GM19397 (cell line): ENCODE results near the gene MITF.
"Not testable (repeated sequence)": the region's sequence is repeated elsewhere in the genome, so short reads cannot be mapped to it uniquely, and the experiment has no call there.

Experiments
- ATAC-seq: cut with Tn5 transposase; IDR thresholded peaks from one replicate; pipeline ENCODE4 v1.9.1; 2021; ENCODE audit warnings: mild to moderate bottlenecking, moderate library complexity; ENCODE audit not compliant: unreplicated experiment

Gene MITF

GRCh38 chr3:69906351-69906966 lies 167.2 kb downstream of the MITF start:
- ATAC-seq: no peak

- no peak for ATAC-seq
These were observed 168.3 kb downstream of the MITF start for GRCh38 chr3:69907554-69907953.

- not testable (repeated sequence) for ATAC-seq
These were observed 170.6 kb downstream of the MITF start for GRCh38 chr3:69909859-69910258.

- no peak for ATAC-seq
These were observed 174.2 kb downstream of the MITF start for GRCh38 chr3:69913422-69913821.

DNA sequence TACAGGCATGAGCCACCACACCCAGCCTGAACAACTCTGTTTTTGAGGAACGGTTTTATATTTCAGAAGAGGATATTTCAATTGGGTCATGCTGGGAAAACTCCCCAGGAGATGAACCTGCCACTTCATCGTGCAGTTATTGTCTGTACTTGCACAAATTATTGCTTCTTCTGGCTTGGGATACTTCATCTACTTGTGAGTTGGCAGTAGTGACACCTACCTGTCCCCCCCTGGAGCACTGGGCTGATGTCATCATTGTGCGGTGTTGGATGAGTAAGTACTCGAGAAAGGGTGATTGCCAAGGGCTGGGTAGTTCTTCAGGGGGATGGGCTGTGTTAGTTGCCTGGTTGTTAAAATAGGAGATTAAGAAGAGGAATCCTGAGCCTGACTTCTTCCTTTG lies 175.1 kb downstream of the MITF start:
- no peak for ATAC-seq

GRCh38 chr3:69915726-69916125 lies 176.5 kb downstream of the MITF start:
- no peak for ATAC-seq

GRCh38 chr3:69920009-69920408 lies 180.7 kb downstream of the MITF start:
- not testable (repeated sequence) for ATAC-seq

- ATAC-seq: no peak
These were observed 182.4 kb downstream of the MITF start for GRCh38 chr3:69921651-69922050.

DNA sequence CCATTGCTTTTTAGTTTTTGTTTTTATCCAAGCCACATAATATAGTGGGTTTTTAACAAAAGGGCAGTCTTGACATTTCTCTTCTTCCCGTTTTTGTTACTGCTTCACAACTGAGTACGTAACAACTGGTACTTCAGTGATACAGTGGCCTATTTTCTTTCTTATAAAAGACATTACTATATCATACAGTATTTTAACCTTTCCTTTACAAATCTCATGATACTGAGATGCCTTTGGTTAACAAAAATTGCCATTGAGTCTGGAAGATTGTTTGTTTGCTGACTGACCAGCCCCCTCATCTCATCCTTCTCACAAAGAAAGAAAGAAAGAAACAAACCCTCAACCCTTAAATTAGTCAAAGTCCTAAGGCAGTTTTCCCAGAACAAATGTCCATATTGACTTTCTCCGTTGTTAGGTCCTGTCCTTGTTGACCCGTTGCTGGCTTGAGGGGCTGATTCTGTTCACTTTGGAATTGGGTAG lies 183.3 kb downstream of the MITF start:
- no peak for ATAC-seq

DNA sequence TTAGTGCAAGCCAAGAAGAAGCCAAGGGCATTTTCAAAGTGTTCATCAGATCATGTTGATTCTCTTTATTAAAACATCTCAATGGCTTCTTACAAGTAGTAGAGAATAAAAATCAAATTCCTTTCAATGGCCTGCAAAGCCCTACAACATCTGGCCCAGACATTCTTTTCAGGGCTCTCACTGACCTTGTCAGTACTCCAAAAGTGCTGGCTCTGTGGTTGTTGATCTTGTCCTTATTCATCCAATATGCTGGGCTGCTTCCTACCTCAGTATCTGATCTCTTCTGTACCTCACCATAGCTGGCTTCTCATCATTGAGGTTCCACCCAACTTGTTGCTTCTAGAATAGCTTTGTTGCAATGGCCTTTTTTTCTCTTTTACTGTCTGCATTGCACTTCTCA lies 186.2 kb downstream of the MITF start:
- ATAC-seq: no peak

- ATAC-seq: no peak
These were observed 187.1 kb downstream of the MITF start for GRCh38 chr3:69926385-69926784.

GRCh38 chr3:69927571-69927970 lies 188.3 kb downstream of the MITF start:
- no peak for ATAC-seq

- ATAC-seq: no peak
These were observed 189.8 kb downstream of the MITF start for GRCh38 chr3:69929019-69929418.

GRCh38 chr3:69930564-69930963 lies 191.3 kb downstream of the MITF start:
- ATAC-seq: no peak

DNA sequence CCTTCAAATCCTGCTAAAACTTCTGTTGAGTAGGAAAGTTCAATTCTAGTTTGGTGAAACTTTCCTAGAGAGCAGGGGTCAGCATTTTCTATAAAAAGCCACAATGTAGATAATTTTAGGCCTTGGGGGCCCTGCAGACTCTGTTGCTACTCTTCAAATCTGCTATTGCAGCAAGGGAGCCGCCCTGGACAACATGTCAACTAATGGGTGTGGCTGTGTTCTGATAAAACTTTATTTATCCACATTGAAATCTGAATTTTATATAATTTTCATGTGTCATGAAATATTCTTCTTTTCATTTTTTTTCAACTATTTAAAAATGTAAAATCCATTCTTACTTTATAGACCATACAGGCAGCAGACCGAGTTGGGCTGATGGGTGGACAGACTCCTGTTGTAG lies 192.8 kb downstream of the MITF start:
- ATAC-seq: no peak

- ATAC-seq: no peak
These were observed 193.2 kb downstream of the MITF start for GRCh38 chr3:69932501-69932900.

DNA sequence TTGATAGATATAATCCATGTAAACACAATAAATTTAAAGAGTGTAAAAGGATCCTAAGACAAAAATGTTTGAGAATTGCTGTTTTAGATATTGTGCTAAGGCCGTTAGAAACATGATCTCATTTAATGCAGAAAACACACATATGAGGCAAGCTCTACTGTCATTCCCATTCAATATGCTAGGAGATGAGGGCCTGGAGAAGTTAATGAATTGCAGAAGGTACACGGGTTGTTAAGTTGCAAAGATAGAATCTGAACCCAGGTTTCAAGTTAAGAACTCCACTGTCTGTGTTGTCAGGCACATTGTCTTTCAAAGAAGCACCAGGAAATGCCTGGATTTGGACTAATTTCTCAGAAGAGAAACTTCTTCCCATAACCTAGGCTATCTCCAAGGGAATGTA lies 195.1 kb downstream of the MITF start:
- ATAC-seq: no peak

- ATAC-seq: no peak
These were observed 197.0 kb downstream of the MITF start for GRCh38 chr3:69936266-69936665.

DNA sequence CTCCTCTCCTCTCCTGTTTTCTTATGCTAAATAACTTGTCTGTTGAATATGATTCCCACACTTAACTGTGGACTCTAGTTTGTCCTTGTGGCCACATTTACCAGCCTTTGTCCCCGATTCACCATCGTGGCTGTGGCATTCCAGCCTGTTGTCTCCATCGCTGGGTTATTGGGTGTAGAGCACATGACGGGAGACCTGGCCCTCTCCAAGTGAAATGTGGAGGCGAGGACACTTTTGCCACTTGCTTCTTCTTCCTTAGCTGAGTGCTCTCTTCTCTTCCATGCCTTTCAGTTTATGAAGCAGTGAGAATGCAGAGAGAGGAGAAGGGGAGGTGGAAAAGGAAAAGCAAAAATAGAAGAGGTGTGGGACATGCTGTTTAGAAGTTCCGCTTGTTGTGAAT lies 198.8 kb downstream of the MITF start:
- ATAC-seq: no peak

- ATAC-seq: no peak
These were observed 199.7 kb downstream of the MITF start for GRCh38 chr3:69938931-69939330.

DNA sequence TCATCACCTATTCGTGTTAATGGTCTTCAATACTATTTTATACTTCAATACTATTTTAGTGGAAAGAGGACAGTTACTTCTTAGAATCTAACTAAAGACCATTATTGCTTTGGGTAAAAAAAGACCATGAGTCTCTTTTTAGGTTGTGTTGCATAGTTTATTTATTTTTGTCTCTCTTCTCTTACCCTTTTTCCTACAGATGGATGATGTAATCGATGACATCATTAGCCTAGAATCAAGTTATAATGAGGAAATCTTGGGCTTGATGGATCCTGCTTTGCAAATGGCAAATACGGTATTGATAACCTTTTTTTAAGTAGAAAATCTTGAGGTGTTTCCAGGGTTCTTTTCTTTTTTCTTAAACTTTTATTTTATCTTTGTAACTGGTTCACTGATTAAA lies 201.8 kb downstream of the MITF start:
- ATAC-seq: no peak

- no peak for ATAC-seq
These were observed 202.3 kb downstream of the MITF start for GRCh38 chr3:69941439-69942176.
